Heart right ventricle (tissue), 16 donors: Measurements from ENCODE around the gene GPR18. TPM values are rescaled to one million over a fixed set of nuclear protein-coding genes. Genes with fewer than 3 reads are reported as not detected.
A peak's percentile ranks its signal among the peaks of the same experiment; 100 is the strongest.
"Not testable (repeated sequence)": the region's sequence is repeated elsewhere in the genome, so short reads cannot be mapped to it uniquely, and the experiment has no call there.

Experiments used
- ATAC-seq, 8 donors: fragments of 200-7000 bp; cut with Tn5 transposase; one replicate each; pipeline ENCODE4 v1.9.1; 2020; ENCODE audit warnings: mild to moderate bottlenecking in 8 of 8, moderate library complexity in 8 of 8, moderate number of reproducible peaks in 1 of 8
- DNase-seq, 2 donors: peaks; one replicate each; pipeline ENCODE4 v3.0.0-alpha.2; 2020
- H3K27ac ChIP-seq, 10 donors: fragments of 200-600 bp; sonication (generic) in 2 of 10; one replicate each; pipeline versions ENCODE4 v1.5.0 to v1.8.0; 2020 to 2022; ENCODE audit warnings: mild to moderate bottlenecking in 3 of 10
- H3K27me3 ChIP-seq, 7 donors: fragments of 200-600 bp; one replicate each; pipeline ENCODE4 v1.8.0; 2021 to 2022; ENCODE audit warnings: mild to moderate bottlenecking in 2 of 7
- H3K36me3 ChIP-seq, 9 donors: fragments of 200-600 bp; sonication (generic) in 1 of 9; one replicate each; pipeline versions ENCODE4 v1.5.0 to v1.8.0; 2020 to 2022; ENCODE audit warnings: mild to moderate bottlenecking in 2 of 9
- H3K4me1 ChIP-seq, 9 donors: fragments of 200-600 bp; sonication (generic) in 1 of 9; one replicate each; pipeline versions ENCODE4 v1.5.0 to v1.8.0; 2020 to 2022; ENCODE audit warnings: mild to moderate bottlenecking in 4 of 9
- H3K4me3 ChIP-seq, 10 donors: fragments of 200-600 bp; sonication (generic) in 2 of 10; one replicate each; pipeline versions ENCODE4 v1.5.0 to v1.8.0; 2020 to 2022; ENCODE audit warnings: mild to moderate bottlenecking in 7 of 10, moderate library complexity in 2 of 10
- H3K9me3 ChIP-seq, 11 donors: fragments of 200-600 bp in 10 of 11; sonication (generic) in 2 of 11; one replicate each; pipeline versions ENCODE4 v1.5.0 to v1.8.0; 2013 to 2022; ENCODE audit warnings: mild to moderate bottlenecking in 2 of 11, control low read depth in 1 of 11, moderate library complexity in 1 of 11
- CTCF ChIP-seq, 9 donors: fragments of 200-600 bp; sonication (generic) in 2 of 9; IDR thresholded peaks; one replicate each; pipeline versions ENCODE4 v1.5.0 to v1.8.0; 2021 to 2022; ENCODE audit warnings: antibody characterized with exemption in 9 of 9, mild to moderate bottlenecking in 5 of 9, moderate library complexity in 1 of 9
- WGBS, 2 donors: extraction: QIAGEN DNeasy Blood & Tissue Kit; methylation state at CpG; one replicate each; pipeline ENCODE4 v1.1.7; 2013; ENCODE audit warnings: inconsistent platforms in 1 of 2; 5-methylcytosine and 5-hydroxymethylcytosine counted together
- intact Hi-C, 10 donors: fragments of 100-400 bp; cut with DNase I; formaldehyde crosslinking; loops; one replicate each; pipeline versions ENCODE4 v1.11.1 to v1.14.2; 2022
- polyA plus RNA-seq, 2 donors: library from polyadenylated mRNA; stranded (reverse); fragments of 200-250 nt; gene quantifications; one replicate each; pipeline ENCODE4 v1.2.3, GENCODE V29; 2013
- total RNA-seq, 10 donors: library from RNA; stranded (reverse); fragmentation: NEBNext Ultra II Directional in 3 of 10; extraction: Animal tissue kit (Norgen Biotek cat#: 25700) in 3 of 10; gene quantifications; one replicate each; pipeline versions ENCODE4 v1.2.1 to v1.2.4, GENCODE V29; 2021 to 2023
- donor health status: Arrhythmogenic right ventricular cardiomyopathy.
- donor health status: ischemic (EF 13 %, LVEDD 7.1; RV severe dilation, severe dysfunction).
- donor health status: healthy with polysubstance abuse.
- donor health status: DM: no; HTN: yes; CAD: no.
- donor health status: DM: no; HTN: no; CAD: no.
- donor health status: ischemic (EF 25% LVEDD 6.9; RV normal size, moderate dysfunction).
- donor health status: ischemic (EF 25% LVEDD 5.7; RV mildly dilated, moderate dysfunction).
- donor health status: healthy.
- donor health status: DM: yes; HTN: yes; CAD: no.
- donor health status: Ischemic cardiomyopathy.
- donor health status: ischemic (EF 35%, LVEDD 5.7; RV mildly dilated, moderate dysfunction).
- donor health status: nonischemic (EF 11% LVEDD 7.7; RV severe dilation, severe dysfunction).
- donor health status: DM: yes; HTN: yes; CAD: no.
- donor health status: PGD.
- donor health status: ischemic (EF 29% LVEDD 5.4; RV normal size, mild dysfunction).
- donor health status: nonischemic (EF 23%, LVEDD 6.1; RV moderate dilation, normal function).

GPR18 gene
- total and polyA plus RNA-seq, 12 donors, result 0.95 TPM; not detected in 11

GRCh38 chr13:99246100-99246499 is 12.1 kb downstream of the GPR18 start:
- ATAC-seq (no peak), DNase-seq (no peak)
- Histone ChIP-seq H3K4me3 (no peak overlapping the region), H3K27ac (no peak overlapping the region), H3K9me3 (peaks cover 0 to 3% (median 0%) of the 10 kb centered on the region in 11 donors), H3K27me3 (no peaks in the 10 kb centered on the region), H3K4me1 (no peaks in the 10 kb centered on the region), H3K36me3 (peaks cover 0 to 52% (median 11%) of the 10 kb centered on the region in 9 donors)
- intact Hi-C loops, result no loop called here
- TF ChIP-seq CTCF (IDR thresholded peaks at IDR 0.05), result no peak
- 96 to 100% methylated on average over 1 of the region's 1 CpG for WGBS, 2 donors

- no peaks in the 10 kb centered on the region for H3K27me3 ChIP-seq
- no peaks in the 10 kb centered on the region for H3K9me3 ChIP-seq
- H3K27ac ChIP-seq, result peak overlapping the region in 3 of 10 donors; percentile 19 to 77 (median 22)
- H3K4me1 ChIP-seq, result peaks cover 0 to 26% (median 12%) of the 10 kb centered on the region in 9 donors
- H3K36me3 ChIP-seq, result peaks cover 0 to 33% (median 12%) of the 10 kb centered on the region in 9 donors
- peak overlapping the region in 1 of 10 donors; percentile 32 for H3K4me3 ChIP-seq
- WGBS, 2 donors, result 70 to 76% methylated on average over 8 of the region's 8 CpGs
- DNase-seq (no peak), ATAC-seq (peak in 1 of 8 donors; percentile 66)
- intact Hi-C loops, result no loop called here
- TF ChIP-seq CTCF (IDR thresholded peaks at IDR 0.05), result no peak
These were observed 20.1 kb downstream of the GPR18 start for GRCh38 chr13:99237981-99238662.

- no peaks in the 10 kb centered on the region for H3K36me3 ChIP-seq
- peak overlapping the region in 6 of 10 donors; percentile 33 to 84 (median 71) for H3K27ac ChIP-seq
- H3K9me3 ChIP-seq, result no peaks in the 10 kb centered on the region
- DNase-seq, result no peak
- 72 to 73% methylated on average over 1 of the region's 1 CpG for WGBS, 2 donors
- H3K4me1 ChIP-seq, result peaks cover 0 to 63% (median 50%) of the 10 kb centered on the region in 9 donors
- peak in 3 of 8 donors; percentile 24 to 30 (median 28) for ATAC-seq
- no peak for TF ChIP-seq CTCF (IDR thresholded peaks at IDR 0.05)
- no peaks in the 10 kb centered on the region for H3K27me3 ChIP-seq
- H3K4me3 ChIP-seq, result no peak overlapping the region
- intact Hi-C loops, result no loop called here
These were observed 26.5 kb downstream of the GPR18 start for GRCh38 chr13:99231721-99232120.

GRCh38 chr13:99230991-99231390 is 27.2 kb downstream of the GPR18 start:
- Histone ChIP-seq H3K9me3 (no peaks in the 10 kb centered on the region), H3K4me1 (peaks cover 0 to 70% (median 57%) of the 10 kb centered on the region in 9 donors), H3K27ac (peak overlapping the region in 6 of 10 donors; percentile 33 to 84 (median 71)), H3K27me3 (no peaks in the 10 kb centered on the region), H3K4me3 (no peak overlapping the region), H3K36me3 (no peaks in the 10 kb centered on the region)
- WGBS, 2 donors, result 71 to 86% methylated on average over 3 of the region's 3 CpGs
- no peak for TF ChIP-seq CTCF (IDR thresholded peaks at IDR 0.05)
- ATAC-seq (no peak), DNase-seq (no peak)
- intact Hi-C loops, result no loop called here

GRCh38 chr13:99230588-99230987 is 27.6 kb downstream of the GPR18 start:
- H3K36me3 ChIP-seq, intact Hi-C loops, H3K9me3 ChIP-seq, H3K27me3 ChIP-seq, ATAC-seq, H3K4me3 ChIP-seq, DNase-seq: not testable (repeated sequence)
- H3K4me1 ChIP-seq, result peaks cover 0 to 74% (median 62%) of the 10 kb centered on the region in 9 donors
- H3K27ac ChIP-seq, result peak overlapping the region in 6 of 10 donors; percentile 33 to 84 (median 71)
- WGBS, 2 donors, result 94 to 95% methylated on average over 12 of the region's 12 CpGs
